K562 (cell line): ENCODE results near the gene B4GALT5. TPM values are rescaled to one million over a fixed set of nuclear protein-coding genes. Genes with fewer than 3 reads are reported as not detected.
A peak's percentile ranks its signal among the peaks of the same experiment; 100 is the strongest.

Source experiments
- ATAC-seq: fragments of 200-7000 bp; cut with Tn5 transposase; 3 replicates; pipeline ENCODE4 v1.9.1; 2020; ENCODE audit warnings: moderate library complexity
- BruUV-seq: library from RNA; stranded (reverse); fragments of 400-500 nt; replicated peaks from 2 replicates; lab custom pipeline; 2021; lab: Mats Ljungman, UMichigan
- CTCF ChIA-PET: fragments of 300-600 bp; formaldehyde crosslinking; extraction: SDS; loops from one replicate; lab custom pipeline; 2021; ENCODE audit warnings: low intra/inter-chr PET ratio; lab: Yijun Ruan, JAX
- POLR2A ChIA-PET: fragments of 300-600, 350-650 bp; sonication (Branson Sonifier 250); formaldehyde crosslinking; extraction: SDS; loops from one replicate; lab custom pipeline; 2021; ENCODE audit warnings: antibody characterized with exemption, inconsistent platforms; lab: Yijun Ruan, JAX
- DNase-seq, 4 experiments: peaks; one replicate each; pipeline versions ENCODE4 v3.0.0 to v3.0.0-alpha.2; 2011 to 2018; ENCODE audit warnings: low spot score in 3 of 4, mixed read lengths in 3 of 4; ENCODE audit errors: extremely low read depth in 1 of 4
- FAIRE-seq: peaks from 2 replicates; lab custom pipeline; 2011; peaks lifted over from hg19 to GRCh38; lab: Jason Lieb, UNC
- H2AFZ ChIP-seq: 2 replicates; pipeline ENCODE4 v1.6.0; 2011; ENCODE audit warnings: low read depth, low read length, control low read depth, inconsistent platforms
- H3K27ac ChIP-seq: fragments of 200-600 bp; 3 replicates; pipeline ENCODE4 v1.8.0; 2011; ENCODE audit warnings: low read depth, mild to moderate bottlenecking, control low read depth, inconsistent platforms, low read length, moderate library complexity, mixed read lengths; ENCODE audit errors: extremely low read depth
- H3K27me3 ChIP-seq, 2 experiments: fragments of 300-600 bp in 1 of 2; 2 replicates in 1 of 2; 3 replicates in 1 of 2; pipeline versions ENCODE4 v1.6.0 to v1.8.0; 2011; ENCODE audit warnings: inconsistent platforms in 2 of 2, low read length in 2 of 2, mild to moderate bottlenecking in 1 of 2, mixed read lengths in 1 of 2, moderate library complexity in 1 of 2; ENCODE audit not compliant: control insufficient read depth in 2 of 2, insufficient read depth in 2 of 2
- H3K36me3 ChIP-seq: fragments of 300-600 bp; 3 replicates; pipeline ENCODE4 v1.8.0; 2011; ENCODE audit warnings: mild to moderate bottlenecking, low read length, inconsistent platforms; ENCODE audit not compliant: control insufficient read depth, insufficient read depth
- H3K4me1 ChIP-seq, 2 experiments: fragments of 200-600 bp in 1 of 2; replicated peaks in 1 of 2; 2 replicates in 1 of 2; 3 replicates in 1 of 2; pipeline versions ENCODE4 v1.5.1 to v1.8.0; 2011; ENCODE audit warnings: inconsistent platforms in 2 of 2, low read length in 2 of 2, mild to moderate bottlenecking in 1 of 2, mixed read lengths in 1 of 2, moderate library complexity in 1 of 2; ENCODE audit not compliant: control insufficient read depth in 2 of 2, insufficient read depth in 2 of 2
- H3K4me2 ChIP-seq: 2 replicates; pipeline ENCODE4 v1.6.1; 2011; ENCODE audit warnings: low read length, control low read depth, inconsistent platforms, mixed read lengths; ENCODE audit not compliant: insufficient read depth
- H3K4me3 ChIP-seq: fragments of 200-600 bp; sonication (generic), shearing (Covaris generic); 2 replicates; pipeline ENCODE4 v1.5.1; 2016; ENCODE audit warnings: control low read depth, inconsistent platforms
- H3K79me2 ChIP-seq: fragments of 200-600 bp; 3 replicates; pipeline ENCODE4 v1.8.0; 2011; ENCODE audit warnings: low read length, inconsistent platforms; ENCODE audit not compliant: control insufficient read depth, insufficient read depth
- H3K9ac ChIP-seq, 2 experiments: 2 replicates each; pipeline versions ENCODE4 v1.6.0 to v1.6.1; 2011; ENCODE audit warnings: low read depth in 2 of 2, low read length in 2 of 2, control low read depth in 1 of 2, inconsistent platforms in 1 of 2, mild to moderate bottlenecking in 1 of 2, mixed read lengths in 1 of 2; ENCODE audit not compliant: insufficient read depth in 1 of 2
- H3K9me1 ChIP-seq: one replicate; pipeline ENCODE4 v1.6.0; 2011; ENCODE audit warnings: inconsistent platforms, mild to moderate bottlenecking, low read length, moderate library complexity; ENCODE audit not compliant: control insufficient read depth, insufficient read depth
- H3K9me3 ChIP-seq: replicated peaks from 2 replicates; pipeline ENCODE4 v1.5.1; 2011; ENCODE audit warnings: low read depth, low read length, inconsistent platforms; ENCODE audit not compliant: control insufficient read depth, insufficient read depth
- H4K20me1 ChIP-seq: replicated peaks from 2 replicates; pipeline ENCODE4 v1.6.1; 2011; ENCODE audit warnings: low read length, inconsistent platforms, mixed read lengths; ENCODE audit not compliant: control insufficient read depth, insufficient read depth
- CHD1 ChIP-seq: fragments of 200-600 bp; sonication (generic); IDR thresholded peaks from one replicate; pipeline ENCODE4 v1.6.1; 2012; ENCODE audit warnings: mild to moderate bottlenecking, moderate library complexity, low read length, inconsistent platforms
- MAZ ChIP-seq, 2 experiments: fragments of 450-650 bp in 1 of 2; sonication (generic) in 1 of 2; formaldehyde crosslinking; IDR thresholded peaks in 1 of 2; conservative IDR thresholded peaks in 1 of 2; 2 replicates each; pipeline versions ENCODE4 v1.4.0 to v1.5.0; 2020; ENCODE audit warnings: mild to moderate bottlenecking in 1 of 2, missing genetic modification reagents in 1 of 2
- NCOR1 ChIP-seq: fragments of 450-650 bp; IDR thresholded peaks from 2 replicates; pipeline ENCODE4 v1.6.1; 2016; ENCODE audit warnings: mild to moderate bottlenecking, moderate library complexity
- ZBTB17 ChIP-seq: fragments of 450-650 bp; formaldehyde crosslinking; IDR thresholded peaks from 2 replicates; pipeline ENCODE4 v1.4.0; 2020; ENCODE audit warnings: mild to moderate bottlenecking
- ZNF707 ChIP-seq: fragments of 250-450 bp; sonication (Bioruptor Pico); conservative IDR thresholded peaks from 2 replicates; pipeline ENCODE4 v1.8.0; 2022; ENCODE audit warnings: inconsistent platforms, mild to moderate bottlenecking, moderate library complexity
- WGBS: fragments of 100-300 bp; shearing (Covaris generic); methylation state at CpG from one replicate; pipeline ENCODE4 v1.1.6; 2016; ENCODE audit warnings: low coverage, mixed read lengths; ENCODE audit not compliant: insufficient coverage; ENCODE audit errors: missing lambda C conversion rate; 5-methylcytosine and 5-hydroxymethylcytosine counted together
- in situ Hi-C: fragments of 300-500 bp; cut with MboI; formaldehyde crosslinking; loops from 4 replicates; pipeline ENCODE4 v1.15.0; 2018; ENCODE audit warnings: inconsistent platforms, mixed read lengths
- intact Hi-C: fragments of 100-400 bp; cut with micrococcal nuclease; formaldehyde crosslinking; loops from 2 replicates; pipeline ENCODE4 v1.14.2; 2022
- polyA plus RNA-seq, 8 experiments: library from polyadenylated mRNA; depleted of rRNA in 4 of 8; stranded (reverse) in 5 of 8; unstranded in 3 of 8; fragments of >200 nt; fragmentation: Nextera tagmentation in 2 of 8; fragmentation: Illumina TruSeq in 1 of 8; extraction: Ambion mirVana in 2 of 8; extraction: Trizol in 1 of 8; gene quantifications; 2 replicates each; pipeline versions ENCODE4 v1.2.1 to v1.2.3, GENCODE V29; 2011 to 2014; ENCODE audit warnings: inconsistent platforms in 1 of 8, missing spikeins in 1 of 8
- total RNA-seq, 7 experiments: library from RNA; depleted of rRNA in 6 of 7; stranded (reverse); fragments of >200 nt in 6 of 7; fragmentation: Illumina TruSeq in 2 of 7; extraction: Trizol in 2 of 7; gene quantifications; 2 replicates each; pipeline versions ENCODE4 v1.2.1 to v1.2.3, GENCODE V29; 2011 to 2021; ENCODE audit warnings: low replicate concordance in 1 of 7
- TF ChIP-seq, protein P1 (sequence below): sonication (generic); formaldehyde crosslinking; IDR thresholded peaks from 2 replicates; pipeline ENCODE4 v1.8.1; 2023; ENCODE audit warnings: mild to moderate bottlenecking, missing genetic modification reagents
- TF ChIP-seq, protein P2 (sequence below), 2 experiments: fragments of 450-650 bp; IDR thresholded peaks; 2 replicates each; pipeline ENCODE4 v1.6.1; 2016
- TF ChIP-seq, protein P3 (sequence below): fragments of 450-650 bp; IDR thresholded peaks from 2 replicates; pipeline ENCODE4 v1.6.1; 2016; ENCODE audit warnings: low read depth
- TF ChIP-seq, protein P4 (sequence below): sonication (generic); formaldehyde crosslinking; IDR thresholded peaks from 2 replicates; pipeline ENCODE4 v1.4.0; 2020; ENCODE audit warnings: mild to moderate bottlenecking, missing genetic modification reagents

B4GALT5 gene
- total and polyA plus RNA-seq, 9 of the 15 experiments (the other 6 are each of a cell fraction or from before 2014, with no cell fraction given) = 8.5 to 32.6 (median 23.4) TPM

DNA sequence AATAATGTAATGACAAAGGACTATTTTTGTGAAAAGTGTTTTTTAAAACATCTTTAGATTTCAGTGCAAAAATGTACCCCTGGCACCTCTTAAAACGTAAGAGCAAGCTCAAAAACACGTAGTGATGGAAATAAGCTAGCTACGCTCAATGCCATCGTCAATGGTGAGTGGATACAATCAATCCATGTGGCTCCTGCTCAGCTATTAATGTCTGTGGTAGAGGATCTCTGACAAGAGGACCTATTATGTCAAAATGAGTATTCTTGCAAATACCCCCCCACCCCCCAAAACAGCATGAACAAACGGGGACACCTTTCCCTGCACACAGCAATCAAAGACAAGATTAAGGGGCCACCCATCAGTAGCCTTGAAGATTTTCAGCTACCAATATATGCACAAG, 80.7 kb downstream of the B4GALT5 start:
- H3K36me3 ChIP-seq = peaks cover 51% of the 10 kb centered on the region
- H3K27ac ChIP-seq = no peak overlapping the region
- CTCF ChIA-PET = no interaction called here
- no peak for DNase-seq
- intact Hi-C loops (no loop called here), in situ Hi-C loops (no loop called here)
- no peaks in the 10 kb centered on the region for H3K9me1 ChIP-seq
- no peaks in the 10 kb centered on the region for H3K79me2 ChIP-seq
- no peaks in the 10 kb centered on the region for H3K9me3 ChIP-seq
- H3K9ac ChIP-seq = no peak overlapping the region
- H3K4me3 ChIP-seq = no peak overlapping the region
- ATAC-seq = no peak
- POLR2A ChIA-PET = interaction anchor here (0.6 to 1.0 kb wide), 2 partner anchors 12 to 24 kb away, joined by 3 to 4 read pairs; no protein-coding TSS in a partner anchor
- no TSS peak for BruUV-seq
- H3K4me2 ChIP-seq = no peak overlapping the region
- no peaks in the 10 kb centered on the region for H3K27me3 ChIP-seq
- WGBS = 81% methylated on average over 5 of the region's 5 CpGs
- H3K4me1 ChIP-seq = peaks cover 0 to 3% of the 10 kb centered on the region in 2 experiments; a peak in 1 of 5 replicates
- peaks cover 6% of the 10 kb centered on the region for H4K20me1 ChIP-seq
- no peak for FAIRE-seq
- no peak for TF ChIP-seq ZNF707 (CRISPR knock-in tag)
- TF ChIP-seq MAZ (CRISPR knock-in tag; conservative IDR thresholded peaks at IDR 0.05 in 1 of 2, IDR thresholded peaks at IDR 0.05 in 1 of 2) = no peak
- TF ChIP-seq, protein P1, sequence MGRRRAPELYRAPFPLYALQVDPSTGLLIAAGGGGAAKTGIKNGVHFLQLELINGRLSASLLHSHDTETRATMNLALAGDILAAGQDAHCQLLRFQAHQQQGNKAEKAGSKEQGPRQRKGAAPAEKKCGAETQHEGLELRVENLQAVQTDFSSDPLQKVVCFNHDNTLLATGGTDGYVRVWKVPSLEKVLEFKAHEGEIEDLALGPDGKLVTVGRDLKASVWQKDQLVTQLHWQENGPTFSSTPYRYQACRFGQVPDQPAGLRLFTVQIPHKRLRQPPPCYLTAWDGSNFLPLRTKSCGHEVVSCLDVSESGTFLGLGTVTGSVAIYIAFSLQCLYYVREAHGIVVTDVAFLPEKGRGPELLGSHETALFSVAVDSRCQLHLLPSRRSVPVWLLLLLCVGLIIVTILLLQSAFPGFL (CRISPR knock-in tag) = no peak
- TF ChIP-seq, protein P2, sequence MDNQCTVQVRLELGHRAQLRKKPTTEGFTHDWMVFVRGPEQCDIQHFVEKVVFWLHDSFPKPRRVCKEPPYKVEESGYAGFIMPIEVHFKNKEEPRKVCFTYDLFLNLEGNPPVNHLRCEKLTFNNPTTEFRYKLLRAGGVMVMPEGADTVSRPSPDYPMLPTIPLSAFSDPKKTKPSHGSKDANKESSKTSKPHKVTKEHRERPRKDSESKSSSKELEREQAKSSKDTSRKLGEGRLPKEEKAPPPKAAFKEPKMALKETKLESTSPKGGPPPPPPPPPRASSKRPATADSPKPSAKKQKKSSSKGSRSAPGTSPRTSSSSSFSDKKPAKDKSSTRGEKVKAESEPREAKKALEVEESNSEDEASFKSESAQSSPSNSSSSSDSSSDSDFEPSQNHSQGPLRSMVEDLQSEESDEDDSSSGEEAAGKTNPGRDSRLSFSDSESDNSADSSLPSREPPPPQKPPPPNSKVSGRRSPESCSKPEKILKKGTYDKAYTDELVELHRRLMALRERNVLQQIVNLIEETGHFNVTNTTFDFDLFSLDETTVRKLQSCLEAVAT (IDR thresholded peaks at IDR 0.05) = peak in 1 of 2 experiments; percentile 72; a peak in 2 of 4 replicates
- TF ChIP-seq NCOR1 = no peak
- TF ChIP-seq, protein P3, sequence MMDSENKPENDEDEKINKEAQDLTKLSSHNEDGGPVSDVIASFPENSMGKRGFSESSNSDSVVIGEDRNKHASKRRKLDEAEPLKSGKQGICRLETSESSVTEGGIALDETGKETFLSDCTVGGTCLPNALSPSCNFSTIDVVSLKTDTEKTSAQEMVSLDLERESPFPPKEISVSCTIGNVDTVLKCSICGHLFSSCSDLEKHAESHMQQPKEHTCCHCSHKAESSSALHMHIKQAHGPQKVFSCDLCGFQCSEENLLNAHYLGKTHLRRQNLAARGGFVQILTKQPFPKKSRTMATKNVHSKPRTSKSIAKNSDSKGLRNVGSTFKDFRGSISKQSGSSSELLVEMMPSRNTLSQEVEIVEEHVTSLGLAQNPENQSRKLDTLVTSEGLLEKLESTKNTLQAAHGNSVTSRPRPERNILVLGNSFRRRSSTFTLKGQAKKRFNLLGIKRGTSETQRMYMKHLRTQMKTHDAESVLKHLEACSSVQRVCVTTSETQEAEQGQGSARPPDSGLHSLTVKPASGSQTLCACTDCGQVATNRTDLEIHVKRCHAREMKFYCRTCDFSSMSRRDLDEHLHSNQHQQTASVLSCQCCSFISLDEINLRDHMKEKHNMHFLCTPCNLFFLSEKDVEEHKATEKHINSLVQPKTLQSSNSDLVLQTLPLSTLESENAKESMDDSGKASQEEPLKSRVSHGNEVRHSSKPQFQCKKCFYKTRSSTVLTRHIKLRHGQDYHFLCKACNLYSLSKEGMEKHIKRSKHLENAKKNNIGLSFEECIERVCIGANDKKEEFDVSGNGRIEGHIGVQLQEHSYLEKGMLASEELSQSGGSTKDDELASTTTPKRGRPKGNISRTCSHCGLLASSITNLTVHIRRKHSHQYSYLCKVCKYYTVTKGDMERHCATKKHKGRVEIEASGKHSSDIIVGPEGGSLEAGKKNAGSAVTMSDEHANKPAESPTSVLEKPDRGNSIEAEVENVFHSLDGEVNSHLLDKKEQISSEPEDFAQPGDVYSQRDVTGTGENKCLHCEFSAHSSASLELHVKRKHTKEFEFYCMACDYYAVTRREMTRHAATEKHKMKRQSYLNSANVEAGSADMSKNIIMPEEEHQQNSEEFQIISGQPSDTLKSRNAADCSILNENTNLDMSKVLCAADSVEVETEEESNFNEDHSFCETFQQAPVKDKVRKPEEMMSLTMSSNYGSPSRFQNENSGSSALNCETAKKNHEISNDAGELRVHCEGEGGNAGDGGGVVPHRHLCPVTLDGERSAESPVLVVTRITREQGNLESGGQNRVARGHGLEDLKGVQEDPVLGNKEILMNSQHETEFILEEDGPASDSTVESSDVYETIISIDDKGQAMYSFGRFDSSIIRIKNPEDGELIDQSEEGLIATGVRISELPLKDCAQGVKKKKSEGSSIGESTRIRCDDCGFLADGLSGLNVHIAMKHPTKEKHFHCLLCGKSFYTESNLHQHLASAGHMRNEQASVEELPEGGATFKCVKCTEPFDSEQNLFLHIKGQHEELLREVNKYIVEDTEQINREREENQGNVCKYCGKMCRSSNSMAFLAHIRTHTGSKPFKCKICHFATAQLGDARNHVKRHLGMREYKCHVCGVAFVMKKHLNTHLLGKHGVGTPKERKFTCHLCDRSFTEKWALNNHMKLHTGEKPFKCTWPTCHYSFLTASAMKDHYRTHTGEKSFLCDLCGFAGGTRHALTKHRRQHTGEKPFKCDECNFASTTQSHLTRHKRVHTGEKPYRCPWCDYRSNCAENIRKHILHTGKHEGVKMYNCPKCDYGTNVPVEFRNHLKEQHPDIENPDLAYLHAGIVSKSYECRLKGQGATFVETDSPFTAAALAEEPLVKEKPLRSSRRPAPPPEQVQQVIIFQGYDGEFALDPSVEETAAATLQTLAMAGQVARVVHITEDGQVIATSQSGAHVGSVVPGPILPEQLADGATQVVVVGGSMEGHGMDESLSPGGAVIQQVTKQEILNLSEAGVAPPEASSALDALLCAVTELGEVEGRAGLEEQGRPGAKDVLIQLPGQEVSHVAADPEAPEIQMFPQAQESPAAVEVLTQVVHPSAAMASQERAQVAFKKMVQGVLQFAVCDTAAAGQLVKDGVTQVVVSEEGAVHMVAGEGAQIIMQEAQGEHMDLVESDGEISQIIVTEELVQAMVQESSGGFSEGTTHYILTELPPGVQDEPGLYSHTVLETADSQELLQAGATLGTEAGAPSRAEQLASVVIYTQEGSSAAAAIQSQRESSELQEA = no peak
- no peak for TF ChIP-seq CHD1
- TF ChIP-seq ZBTB17 (CRISPR knock-in tag) = 0 out of 2 replicates have a peak, but pooled peaks have one; percentile 60
- TF ChIP-seq, protein P4, sequence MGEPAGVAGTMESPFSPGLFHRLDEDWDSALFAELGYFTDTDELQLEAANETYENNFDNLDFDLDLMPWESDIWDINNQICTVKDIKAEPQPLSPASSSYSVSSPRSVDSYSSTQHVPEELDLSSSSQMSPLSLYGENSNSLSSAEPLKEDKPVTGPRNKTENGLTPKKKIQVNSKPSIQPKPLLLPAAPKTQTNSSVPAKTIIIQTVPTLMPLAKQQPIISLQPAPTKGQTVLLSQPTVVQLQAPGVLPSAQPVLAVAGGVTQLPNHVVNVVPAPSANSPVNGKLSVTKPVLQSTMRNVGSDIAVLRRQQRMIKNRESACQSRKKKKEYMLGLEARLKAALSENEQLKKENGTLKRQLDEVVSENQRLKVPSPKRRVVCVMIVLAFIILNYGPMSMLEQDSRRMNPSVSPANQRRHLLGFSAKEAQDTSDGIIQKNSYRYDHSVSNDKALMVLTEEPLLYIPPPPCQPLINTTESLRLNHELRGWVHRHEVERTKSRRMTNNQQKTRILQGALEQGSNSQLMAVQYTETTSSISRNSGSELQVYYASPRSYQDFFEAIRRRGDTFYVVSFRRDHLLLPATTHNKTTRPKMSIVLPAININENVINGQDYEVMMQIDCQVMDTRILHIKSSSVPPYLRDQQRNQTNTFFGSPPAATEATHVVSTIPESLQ (CRISPR knock-in tag) = no peak
- H2AFZ ChIP-seq = no peak overlapping the region
